DMS79 treated with DMSO at 0.1 percent for 48 hours (cell line): ENCODE measurements around the gene SVEP1.
"Not testable (repeated sequence)": the region's sequence is repeated elsewhere in the genome, so short reads cannot be mapped to it uniquely, and the experiment has no call there.

Source experiments
- DNase-seq: peaks from one replicate; lab custom pipeline; 2025; lab: John Stamatoyannopoulos, UW

Gene SVEP1

GRCh38 chr9:110444911-110445310 is 134.6 kb downstream of the SVEP1 start:
- no peak for DNase-seq

GRCh38 chr9:110443866-110444220 is 135.7 kb downstream of the SVEP1 start:
- no peak for DNase-seq

DNA sequence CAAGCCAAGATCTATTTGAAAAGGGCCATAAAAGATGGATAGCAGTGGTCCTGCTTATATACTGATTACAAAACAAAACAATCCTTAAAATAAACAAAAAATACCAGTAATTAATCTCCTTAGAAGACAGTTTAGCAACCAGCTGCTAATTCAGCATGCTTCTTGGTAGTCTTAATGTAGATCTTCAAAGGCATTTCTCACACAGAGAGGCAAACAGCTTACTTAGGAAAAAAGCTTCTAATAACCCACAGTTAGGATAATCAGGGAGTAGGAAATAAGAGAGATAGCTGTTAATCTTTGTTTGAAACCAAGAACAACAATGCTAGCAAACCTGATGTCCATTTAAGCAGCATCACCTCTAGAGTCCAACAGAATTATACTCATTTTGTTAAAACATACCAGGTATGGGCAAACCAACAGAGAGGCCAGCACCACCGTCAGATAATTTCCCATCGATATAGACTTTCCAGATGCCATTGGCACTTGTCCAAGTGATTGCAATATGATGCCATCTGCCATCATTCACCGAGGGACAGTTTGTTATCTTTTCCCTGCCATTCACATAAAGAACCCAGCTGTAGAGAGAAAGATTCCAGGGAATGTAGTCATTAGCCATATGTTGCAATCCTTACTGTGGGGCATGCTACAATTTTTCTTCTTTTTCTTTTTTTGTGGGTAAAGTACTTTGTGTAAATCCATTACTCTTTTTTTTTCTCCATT is 136.2 kb downstream of the SVEP1 start:
- no peak for DNase-seq

GRCh38 chr9:110440796-110441195 is 138.7 kb downstream of the SVEP1 start:
- DNase-seq: no peak

DNA sequence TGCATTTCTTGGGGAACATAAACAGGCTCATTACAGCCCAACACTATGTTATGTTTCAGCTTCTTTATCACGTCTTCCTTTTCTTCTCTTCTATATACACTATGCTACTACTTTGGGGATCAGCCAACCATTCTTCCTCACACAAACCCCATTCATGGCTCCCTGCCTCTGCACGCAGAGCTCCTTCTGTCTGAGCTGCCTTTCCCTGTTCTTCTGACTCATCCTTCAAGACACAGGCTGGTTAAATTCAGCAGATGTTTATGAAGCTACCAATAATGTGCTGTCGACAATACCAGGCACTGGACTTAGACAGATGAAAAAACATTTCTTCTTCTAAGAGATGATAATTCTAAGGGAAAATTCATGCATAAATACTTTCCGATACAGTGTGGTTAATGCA is 139.4 kb downstream of the SVEP1 start:
- no peak for DNase-seq

DNA sequence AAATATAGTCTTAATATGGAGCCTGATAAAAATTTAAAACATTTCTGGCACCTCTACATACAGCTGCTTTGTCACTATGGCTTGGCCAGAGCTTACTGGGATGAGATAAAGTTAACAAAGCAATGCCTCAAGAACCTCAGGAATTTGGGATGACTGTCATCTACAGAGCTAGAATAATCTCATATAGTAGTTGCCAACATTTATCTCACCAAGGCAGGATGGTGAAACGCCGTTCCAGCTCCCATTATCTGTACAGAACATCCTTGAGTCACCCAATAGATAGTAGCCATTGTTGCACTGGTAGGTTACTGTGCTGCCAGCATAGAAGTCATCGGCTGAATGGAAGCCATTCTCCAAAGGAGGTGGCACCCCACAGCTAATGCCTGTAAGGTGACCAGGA is 147.3 kb downstream of the SVEP1 start:
- no peak for DNase-seq

DNA sequence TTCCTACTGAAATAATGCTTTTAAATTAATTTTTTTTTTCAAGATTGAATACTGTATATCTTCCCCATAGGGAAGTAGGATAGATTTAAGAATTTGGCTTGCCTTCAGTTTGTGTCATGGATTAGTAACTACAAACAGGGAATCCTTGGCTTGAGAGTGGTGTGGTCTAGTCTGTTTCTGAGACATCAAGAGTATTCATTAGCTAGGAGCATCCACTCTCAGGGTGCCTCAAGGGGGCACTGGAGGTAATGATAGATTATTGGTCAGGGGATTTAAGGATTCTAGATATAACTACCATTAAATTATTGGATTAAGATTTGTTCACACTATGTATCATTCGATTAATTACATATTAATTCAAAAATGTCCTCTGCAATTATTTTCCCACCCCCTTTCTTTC is 150.1 kb downstream of the SVEP1 start:
- DNase-seq: no peak

DNA sequence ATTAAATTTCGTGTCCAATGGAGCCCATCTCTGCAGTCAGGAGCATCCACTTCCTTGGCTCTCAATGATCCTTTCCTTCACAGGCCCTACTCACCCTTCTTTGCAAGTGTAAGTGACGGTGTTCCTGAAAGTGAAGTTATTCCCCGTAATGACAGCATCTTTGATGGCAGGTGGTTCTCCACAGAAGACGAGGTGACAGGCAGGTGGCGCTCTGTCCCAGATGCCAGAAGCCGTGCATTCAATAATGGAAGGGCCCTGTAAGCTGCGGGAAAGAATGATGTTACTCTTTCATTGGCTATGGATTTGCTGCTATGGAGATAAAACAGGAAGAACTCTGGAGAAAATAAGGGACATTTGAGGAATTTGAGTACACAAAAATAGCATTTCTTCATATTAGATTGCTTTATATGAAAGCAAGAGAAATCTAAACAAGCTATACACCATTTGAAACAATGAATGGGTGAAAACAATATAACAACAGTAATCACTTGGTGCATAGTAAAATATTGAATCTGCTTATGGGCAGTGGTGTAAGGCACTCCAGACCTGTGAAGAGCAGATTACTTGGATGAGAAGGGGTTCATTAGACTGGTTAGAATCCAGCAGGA is 151.9 kb downstream of the SVEP1 start:
- DNase-seq: no peak

DNA sequence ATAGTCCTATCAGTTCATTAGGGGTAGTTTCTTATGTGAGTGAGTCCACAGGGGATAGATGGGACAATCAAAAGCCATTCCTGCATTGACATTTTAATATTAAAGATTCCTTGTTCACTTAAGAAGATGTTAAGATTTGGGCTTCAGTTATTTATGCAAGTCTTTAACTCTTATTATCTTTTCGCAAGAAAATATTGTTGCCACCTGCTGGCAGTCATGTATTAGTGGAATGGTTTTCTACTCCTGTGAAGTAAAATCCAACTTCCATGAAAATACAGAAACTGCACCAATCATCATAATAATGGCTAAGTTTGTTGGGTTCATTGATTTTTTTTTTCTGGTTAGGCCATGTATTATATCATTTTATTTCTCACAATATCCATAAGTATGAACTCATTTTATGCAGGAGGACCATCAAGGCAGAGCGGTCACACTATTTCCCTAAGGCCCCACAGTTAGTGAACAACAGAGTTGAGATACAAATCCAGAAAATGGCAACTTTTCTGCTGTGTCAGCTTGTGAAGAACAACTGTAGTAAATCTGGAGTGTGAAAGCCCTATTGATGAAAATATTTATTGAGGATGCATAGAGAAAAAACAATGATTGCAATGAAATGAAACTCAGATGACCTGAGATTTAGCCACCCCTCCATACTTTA is 153.4 kb downstream of the SVEP1 start:
- no peak for DNase-seq

DNA sequence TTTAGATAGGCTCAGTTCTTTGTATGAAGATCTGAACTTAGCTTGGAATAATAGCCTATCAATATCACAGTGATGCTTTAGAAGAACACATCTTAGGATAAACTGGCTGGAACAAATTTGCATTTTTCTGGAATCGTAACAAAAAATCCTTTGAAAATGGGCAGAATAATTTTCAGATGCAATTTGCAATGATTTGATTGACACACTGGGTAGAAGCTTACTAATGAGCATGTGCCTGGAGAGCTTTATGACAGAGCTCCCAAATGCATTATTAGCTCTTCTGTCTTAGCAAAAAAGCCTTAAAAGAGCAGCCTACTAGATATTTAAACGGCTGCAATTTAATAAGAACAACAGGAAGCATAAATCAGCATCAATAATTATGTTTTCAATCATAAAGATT is 165.1 kb downstream of the SVEP1 start:
- DNase-seq: no peak

GRCh38 chr9:110410961-110411360 is 168.6 kb downstream of the SVEP1 start:
- no peak for DNase-seq

DNA sequence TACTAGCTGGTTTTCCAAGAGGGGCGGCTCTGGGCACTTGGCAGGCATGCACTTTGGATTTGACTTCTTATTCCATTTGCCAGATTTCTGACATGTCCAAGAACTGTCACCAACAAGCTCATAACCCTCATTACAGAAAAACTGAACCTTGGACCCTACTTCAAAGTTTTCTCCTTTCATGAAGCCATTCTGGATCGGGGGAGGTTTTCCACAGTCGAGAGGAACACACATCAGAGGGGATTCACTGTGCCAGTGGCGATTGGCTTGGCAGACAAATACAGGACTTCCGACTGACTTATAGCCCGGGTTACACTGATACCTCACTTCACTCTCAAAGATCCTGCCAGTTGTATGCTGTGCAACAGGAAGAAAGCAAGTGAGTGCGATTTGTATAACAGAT is 170.9 kb downstream of the SVEP1 start:
- no peak for DNase-seq

GRCh38 chr9:110405858-110406443 is 173.6 kb downstream of the SVEP1 start:
- no peak for DNase-seq

- DNase-seq: no peak
Observed at GRCh38 chr9:110404473-110404872, 175.1 kb downstream of the SVEP1 start.

DNA sequence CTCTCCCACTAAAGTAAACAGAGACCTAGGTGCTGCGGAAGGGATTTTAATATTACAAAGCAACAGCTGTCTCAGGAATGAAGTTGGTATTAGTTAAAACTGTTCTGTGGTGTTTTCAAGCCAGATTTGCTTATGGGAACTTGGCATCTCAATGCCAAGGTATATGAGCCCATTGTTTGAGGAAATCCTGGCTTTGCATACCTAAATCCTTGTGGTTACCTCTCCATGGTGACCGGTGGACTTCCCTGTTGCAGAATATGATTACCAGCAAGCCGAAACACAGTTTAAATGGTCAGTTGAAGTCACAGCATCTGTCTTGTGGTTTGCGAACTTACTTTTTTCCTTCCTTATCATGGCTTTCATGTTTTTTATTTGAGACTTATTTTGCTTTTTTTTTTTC is 179.6 kb downstream of the SVEP1 start:
- no peak for DNase-seq

- not testable (repeated sequence) for DNase-seq
Observed at GRCh38 chr9:110398992-110399391, 180.5 kb downstream of the SVEP1 start.

- DNase-seq: no peak
Observed at GRCh38 chr9:110391826-110392485, 187.6 kb downstream of the SVEP1 start.

- no peak for DNase-seq
Observed at GRCh38 chr9:110389148-110389750, 190.3 kb downstream of the SVEP1 start.

- DNase-seq: no peak
Observed at GRCh38 chr9:110383491-110383890, 196.1 kb downstream of the SVEP1 start.

DNA sequence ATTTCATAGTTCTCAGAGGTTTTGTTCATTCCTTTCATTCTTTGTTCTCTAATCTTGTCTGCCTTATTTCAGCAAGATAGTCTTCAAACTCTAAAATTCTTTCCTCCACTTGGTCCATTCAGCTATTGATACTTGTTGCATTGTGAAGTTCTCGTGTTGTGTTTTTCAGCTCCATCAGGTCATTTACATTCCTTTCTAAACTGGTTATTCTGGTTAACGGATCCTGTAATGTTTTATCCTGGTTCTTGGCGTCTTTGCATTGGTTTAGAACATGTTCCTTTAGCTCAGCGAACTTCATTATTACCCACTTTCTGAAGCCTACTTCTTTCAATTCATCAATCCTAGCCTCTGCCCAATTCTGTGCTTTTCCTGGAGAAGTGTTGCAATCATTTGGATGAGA is 196.8 kb downstream of the SVEP1 start:
- DNase-seq: no peak

DNA sequence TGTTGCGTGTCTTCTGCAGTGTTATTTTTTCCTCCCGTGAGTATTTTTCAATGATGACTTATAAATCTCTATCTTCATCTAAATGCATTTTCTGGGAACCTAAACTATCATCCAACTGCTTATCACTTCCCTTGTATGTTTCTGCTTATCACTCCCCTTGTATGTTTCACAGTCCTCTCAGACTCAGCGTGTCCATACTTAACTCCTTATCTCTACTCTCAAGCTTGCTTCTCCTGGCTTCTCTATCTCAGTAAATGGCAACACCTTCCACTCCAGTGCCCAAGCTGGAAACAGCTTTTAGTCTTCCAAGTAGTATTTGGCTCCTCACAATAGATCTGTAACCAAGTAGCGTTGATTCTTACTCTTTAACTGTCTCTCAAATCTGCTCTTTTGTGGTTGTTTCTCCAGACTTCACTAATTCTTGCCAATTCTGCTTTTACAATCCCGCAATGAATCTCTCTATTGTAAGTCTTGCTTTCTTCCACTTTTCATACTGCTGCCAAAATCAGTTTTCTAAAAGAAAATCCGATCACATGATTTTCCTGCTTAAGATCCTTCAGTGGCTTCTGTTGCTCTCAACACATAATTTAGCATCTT is 208.0 kb downstream of the SVEP1 start:
- DNase-seq: no peak

DNA sequence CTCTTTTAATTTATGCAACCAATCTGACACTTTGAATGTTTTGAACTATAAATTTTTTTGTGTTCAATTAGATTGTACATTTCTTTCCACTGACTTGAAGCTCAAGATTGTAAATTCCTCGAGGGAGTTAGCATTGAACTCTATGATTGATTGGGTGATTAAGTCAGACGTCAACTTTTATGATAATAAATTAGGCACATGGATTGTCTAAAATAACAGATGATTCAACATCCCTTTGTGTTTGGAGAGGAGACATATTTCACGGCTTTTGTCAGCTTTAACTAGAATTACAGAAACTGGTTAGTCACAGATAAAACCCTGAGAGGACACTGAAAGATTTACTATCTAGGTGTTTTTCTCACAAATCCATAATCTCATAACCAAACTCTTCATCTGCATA is 209.2 kb downstream of the SVEP1 start:
- DNase-seq: no peak
